Osteoblast (primary cell): ENCODE data around the gene MOGAT3. TPM values are rescaled to one million over a fixed set of nuclear protein-coding genes. Genes with fewer than 3 reads are reported as not detected.

Source experiments
- DNase-seq: peaks from one replicate; pipeline ENCODE4 v3.0.0; 2011; ENCODE audit warnings: low spot score, mixed read lengths; ENCODE audit not compliant: insufficient read length; ENCODE audit errors: missing footprints
- H2AFZ ChIP-seq: 2 replicates; pipeline ENCODE4 v1.6.0; 2011; ENCODE audit warnings: mild to moderate bottlenecking, low read length
- H3K27ac ChIP-seq: 2 replicates; pipeline ENCODE4 v1.5.1; 2011; ENCODE audit warnings: mild to moderate bottlenecking, low read depth, low read length, moderate library complexity
- H3K27me3 ChIP-seq: 2 replicates; pipeline ENCODE4 v1.6.0; 2012; ENCODE audit warnings: mild to moderate bottlenecking, control low read depth, inconsistent platforms, low read length, moderate library complexity; ENCODE audit not compliant: insufficient read depth
- H3K36me3 ChIP-seq: 2 replicates; pipeline ENCODE4 v1.5.1; 2011; ENCODE audit warnings: mild to moderate bottlenecking, low read length, control low read depth, moderate library complexity; ENCODE audit not compliant: insufficient read depth
- H3K4me1 ChIP-seq: 2 replicates; pipeline ENCODE4 v1.5.1; 2011; ENCODE audit warnings: mild to moderate bottlenecking, low read length, control low read depth, moderate library complexity; ENCODE audit not compliant: insufficient read depth
- H3K4me2 ChIP-seq: 2 replicates; pipeline ENCODE4 v1.6.0; 2011; ENCODE audit warnings: mild to moderate bottlenecking, low read length; ENCODE audit not compliant: insufficient read depth
- H3K4me3 ChIP-seq: fragments of 200-600 bp; sonication (generic); 3 replicates; pipeline ENCODE4 v1.5.1; 2012; ENCODE audit warnings: mild to moderate bottlenecking, low read length, inconsistent platforms; ENCODE audit not compliant: insufficient read depth
- H3K79me2 ChIP-seq: 2 replicates; pipeline ENCODE4 v1.6.0; 2012; ENCODE audit warnings: mild to moderate bottlenecking, low read length, control low read depth, inconsistent platforms; ENCODE audit not compliant: insufficient read depth
- H3K9me3 ChIP-seq: 2 replicates; pipeline ENCODE4 v1.5.1; 2011; ENCODE audit warnings: low read depth, low read length, control low read depth
- H4K20me1 ChIP-seq: 2 replicates; pipeline ENCODE4 v1.6.0; 2012; ENCODE audit warnings: mild to moderate bottlenecking, low read length, control low read depth; ENCODE audit not compliant: insufficient read depth
- total RNA-seq: library from RNA; depleted of rRNA; stranded (reverse); fragments of >200 nt; gene quantifications from 2 replicates; pipeline ENCODE4 v1.2.3, GENCODE V29; 2012
- TF ChIP-seq, protein P1 (sequence below): IDR thresholded peaks from 2 replicates; pipeline ENCODE4 v1.5.1; 2011; ENCODE audit warnings: mild to moderate bottlenecking, low read depth, low read length, moderate library complexity; ENCODE audit errors: extremely low read depth

The MOGAT3 gene
- total RNA-seq, 1 donor: not detected

DNA sequence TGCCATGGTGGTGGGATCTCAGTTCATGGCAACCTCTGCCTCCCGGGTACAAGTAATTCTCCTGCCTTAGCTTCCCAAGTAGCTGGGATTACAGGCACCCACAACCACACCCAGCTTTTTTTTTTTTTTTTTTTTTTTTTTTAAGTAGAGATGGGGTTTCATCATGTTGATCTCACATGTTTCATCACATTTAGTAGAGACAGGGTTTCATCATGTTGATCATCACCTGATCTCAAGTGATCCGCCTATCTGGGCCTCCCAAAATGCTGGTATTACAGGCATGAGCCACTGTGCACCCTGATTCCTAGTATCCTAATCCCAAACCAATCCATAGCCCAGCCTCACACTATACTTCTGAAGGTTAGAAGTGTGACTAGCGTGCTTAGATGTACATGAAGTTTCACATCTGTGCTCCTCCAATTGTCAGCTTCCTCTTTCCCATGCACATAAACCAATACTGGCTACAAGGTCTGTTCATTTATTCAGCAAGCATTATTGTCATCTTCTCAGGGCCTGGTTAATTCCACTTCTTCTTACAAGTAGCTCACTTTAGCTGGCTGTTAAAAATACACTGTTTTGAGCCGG is 13.9 kb downstream of the MOGAT3 start:
- no peaks in the 10 kb centered on the region for H4K20me1 ChIP-seq
- no peaks in the 10 kb centered on the region for H3K9me3 ChIP-seq
- peaks cover 4% of the 10 kb centered on the region for H3K4me1 ChIP-seq
- no peak overlapping the region for H3K4me3 ChIP-seq
- H3K27ac ChIP-seq: no peak overlapping the region
- DNase-seq: no peak
- H2AFZ ChIP-seq: no peak overlapping the region
- H3K79me2 ChIP-seq: no peaks in the 10 kb centered on the region
- no peak overlapping the region for H3K4me2 ChIP-seq
- TF ChIP-seq, protein P1, sequence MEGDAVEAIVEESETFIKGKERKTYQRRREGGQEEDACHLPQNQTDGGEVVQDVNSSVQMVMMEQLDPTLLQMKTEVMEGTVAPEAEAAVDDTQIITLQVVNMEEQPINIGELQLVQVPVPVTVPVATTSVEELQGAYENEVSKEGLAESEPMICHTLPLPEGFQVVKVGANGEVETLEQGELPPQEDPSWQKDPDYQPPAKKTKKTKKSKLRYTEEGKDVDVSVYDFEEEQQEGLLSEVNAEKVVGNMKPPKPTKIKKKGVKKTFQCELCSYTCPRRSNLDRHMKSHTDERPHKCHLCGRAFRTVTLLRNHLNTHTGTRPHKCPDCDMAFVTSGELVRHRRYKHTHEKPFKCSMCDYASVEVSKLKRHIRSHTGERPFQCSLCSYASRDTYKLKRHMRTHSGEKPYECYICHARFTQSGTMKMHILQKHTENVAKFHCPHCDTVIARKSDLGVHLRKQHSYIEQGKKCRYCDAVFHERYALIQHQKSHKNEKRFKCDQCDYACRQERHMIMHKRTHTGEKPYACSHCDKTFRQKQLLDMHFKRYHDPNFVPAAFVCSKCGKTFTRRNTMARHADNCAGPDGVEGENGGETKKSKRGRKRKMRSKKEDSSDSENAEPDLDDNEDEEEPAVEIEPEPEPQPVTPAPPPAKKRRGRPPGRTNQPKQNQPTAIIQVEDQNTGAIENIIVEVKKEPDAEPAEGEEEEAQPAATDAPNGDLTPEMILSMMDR: no peak
- no peaks in the 10 kb centered on the region for H3K36me3 ChIP-seq
- peaks cover 4% of the 10 kb centered on the region for H3K27me3 ChIP-seq

DNA sequence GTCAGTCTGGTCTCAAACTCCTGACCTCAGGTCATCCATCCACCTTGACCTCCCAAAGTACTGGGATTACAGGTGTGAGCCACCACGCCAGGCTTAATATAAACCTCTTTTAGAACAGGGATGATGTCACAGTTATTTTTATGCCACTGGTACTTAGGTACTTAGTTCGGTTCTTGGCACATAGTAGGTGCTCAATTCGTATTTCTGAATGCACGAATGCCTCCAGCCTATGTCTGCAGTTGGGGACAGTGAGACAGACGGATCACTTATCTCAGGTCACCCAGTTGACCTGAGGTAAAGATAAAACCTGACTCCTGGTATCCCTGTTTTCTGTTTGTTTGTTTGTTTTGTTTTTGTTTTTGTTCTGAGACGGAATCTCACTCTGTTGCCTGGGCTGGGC is 14.6 kb downstream of the MOGAT3 start:
- TF ChIP-seq, protein P1: no peak
- Histone ChIP-seq H4K20me1 (no peaks in the 10 kb centered on the region), H3K27ac (no peak overlapping the region), H3K4me3 (no peak overlapping the region), H3K36me3 (no peaks in the 10 kb centered on the region), H3K9me3 (no peaks in the 10 kb centered on the region), H3K79me2 (no peaks in the 10 kb centered on the region), H2AFZ (no peak overlapping the region), H3K27me3 (peaks cover 5% of the 10 kb centered on the region), H3K4me1 (peaks cover 4% of the 10 kb centered on the region), H3K4me2 (no peak overlapping the region)
- DNase-seq: no peak

DNA sequence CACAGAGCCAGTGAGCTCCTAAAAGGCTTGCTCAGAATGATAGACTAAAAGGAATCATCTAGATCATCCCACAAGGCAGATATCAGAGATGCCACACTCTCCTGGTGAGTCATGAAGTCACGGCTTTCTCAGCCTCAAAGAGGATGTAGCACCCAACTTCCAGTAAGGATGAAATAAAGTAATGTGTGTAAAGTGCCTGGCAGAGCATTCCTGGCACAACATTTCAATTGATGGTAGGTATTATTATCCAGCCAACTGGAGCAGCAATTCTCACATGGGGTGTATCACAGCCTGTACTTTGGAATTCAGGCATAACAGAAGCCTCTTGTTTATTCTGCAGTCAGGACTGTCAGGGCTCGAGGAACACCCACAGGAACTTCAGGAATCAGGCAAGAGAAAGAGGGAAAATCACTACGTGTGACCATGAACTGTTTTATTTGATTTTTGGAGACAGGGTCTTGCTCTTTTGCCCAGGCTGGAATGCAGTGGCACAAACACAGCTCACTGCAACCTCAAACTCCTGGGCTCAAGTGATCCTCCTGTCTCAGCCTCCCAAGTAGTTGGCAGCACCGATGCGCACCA is 15.5 kb downstream of the MOGAT3 start:
- Histone ChIP-seq H3K4me3 (no peak overlapping the region), H3K4me1 (peaks cover 4% of the 10 kb centered on the region), H3K79me2 (no peaks in the 10 kb centered on the region), H3K36me3 (no peaks in the 10 kb centered on the region), H4K20me1 (no peaks in the 10 kb centered on the region), H3K4me2 (no peak overlapping the region), H3K27ac (no peak overlapping the region), H3K27me3 (peaks cover 8% of the 10 kb centered on the region), H2AFZ (no peak overlapping the region), H3K9me3 (no peaks in the 10 kb centered on the region)
- peak; percentile 64 for DNase-seq
- TF ChIP-seq, protein P1: no peak

DNA sequence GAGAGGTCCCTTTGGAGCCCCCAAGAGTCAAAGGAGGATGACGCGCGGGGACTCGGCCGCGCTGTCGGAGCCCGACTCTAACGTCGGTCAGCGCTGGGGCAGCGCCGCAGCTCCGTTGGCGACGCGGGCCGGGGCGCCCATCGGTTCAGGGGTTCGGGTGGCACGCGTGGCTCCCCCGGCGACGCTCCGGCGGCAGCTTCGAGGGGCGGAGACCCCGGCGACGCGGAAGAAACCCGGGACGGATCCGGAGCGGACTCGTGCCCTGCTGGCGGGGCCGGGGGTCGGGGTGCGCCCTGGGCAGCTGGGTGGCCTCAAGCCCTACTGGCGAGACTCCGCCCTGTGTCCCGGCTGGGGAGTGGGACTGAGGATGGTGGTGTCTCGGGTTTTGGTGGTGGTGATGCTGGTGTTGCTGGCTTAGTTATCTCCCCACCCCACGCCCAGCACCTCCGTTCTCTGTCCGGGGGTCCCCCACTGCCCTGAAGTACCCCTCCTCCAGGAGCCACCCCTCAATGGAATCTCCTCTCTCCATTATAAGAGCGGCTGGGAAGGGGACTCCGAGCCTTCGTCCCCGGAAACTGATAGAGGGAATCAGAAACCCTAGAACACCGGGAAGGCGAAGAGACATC is 20.6 kb downstream of the MOGAT3 start, which contains the start of gene NAT16:
TSS of gene NAT16 (minus strand) at position 164 of the 626 bp plus-strand sequence. CDS start 5,486 bp downstream, outside the sequence.
- no peaks in the 10 kb centered on the region for H4K20me1 ChIP-seq
- H3K27me3 ChIP-seq: peaks cover 56% of the 10 kb centered on the region
- no peaks in the 10 kb centered on the region for H3K9me3 ChIP-seq
- no peak within 1 kb of the TSS for H3K4me3 ChIP-seq
- no peaks in the 10 kb centered on the region for H3K79me2 ChIP-seq
- no peaks in the 10 kb centered on the region for H3K36me3 ChIP-seq
- H3K27ac ChIP-seq: no peak within 1 kb of the TSS
- no peak within 1 kb of the TSS for H3K4me2 ChIP-seq
- no peak within 1 kb of the TSS for H2AFZ ChIP-seq
- peak; percentile 84 for DNase-seq
- peaks cover 4% of the 10 kb centered on the region for H3K4me1 ChIP-seq
- TF ChIP-seq, protein P1: no peak
